Choroid plexus epithelial cell (primary cell): ENCODE data around the gene PRPF38B.
"Not testable (repeated sequence)": the region's sequence is repeated elsewhere in the genome, so short reads cannot be mapped to it uniquely, and the experiment has no call there.

Experiments used
- DNase-seq: peaks from one replicate; pipeline ENCODE4 v3.0.0-alpha.2; 2010; ENCODE audit warnings: low read depth
- H3K4me3 ChIP-seq: 2 replicates; pipeline ENCODE4 v1.5.1; 2011; ENCODE audit warnings: low read depth, mild to moderate bottlenecking, control low read depth, low read length, moderate library complexity
- CTCF ChIP-seq: conservative IDR thresholded peaks from 2 replicates; pipeline ENCODE4 v1.5.1; 2011; ENCODE audit warnings: low read depth, mild to moderate bottlenecking, control low read depth, inconsistent platforms, low read length, moderate library complexity

Gene PRPF38B

GRCh38 chr1:108699375-108700332, 7.5 kb downstream of the PRPF38B start:
- TF ChIP-seq CTCF, result no peak
- H3K4me3 ChIP-seq, result no peak overlapping the region
- DNase-seq, result no peak

- no peak for TF ChIP-seq CTCF
- DNase-seq, result no peak
- no peak overlapping the region for H3K4me3 ChIP-seq
Measured at GRCh38 chr1:108701176-108701849, 9.2 kb downstream of the PRPF38B start.

- DNase-seq, H3K4me3 ChIP-seq: not testable (repeated sequence)
Measured at GRCh38 chr1:108702109-108702508, 10.0 kb downstream of the PRPF38B start.

- no peak for TF ChIP-seq CTCF
- no peak for DNase-seq
- no peak overlapping the region for H3K4me3 ChIP-seq
Measured at GRCh38 chr1:108703939-108704338, 11.8 kb downstream of the PRPF38B start.

GRCh38 chr1:108704496-108704895, 12.4 kb downstream of the PRPF38B start:
- peak; percentile 86 for DNase-seq
- H3K4me3 ChIP-seq, result no peak overlapping the region
- TF ChIP-seq CTCF, result no peak

- H3K4me3 ChIP-seq, result no peak overlapping the region
- no peak for TF ChIP-seq CTCF
- no peak for DNase-seq
Measured at GRCh38 chr1:108706643-108707042, 14.5 kb downstream of the PRPF38B start.

GRCh38 chr1:108708691-108709660, 16.9 kb downstream of the PRPF38B start:
- peak; percentile 37 for TF ChIP-seq CTCF
- peak; percentile 52 for DNase-seq

More at GRCh38 chr1:108708691-108709660, 16.9 kb downstream of the PRPF38B start:
- no peak overlapping the region for H3K4me3 ChIP-seq
